WTC11 (cell line): Measurements from ENCODE around the gene PTPRS.

Experiments used
- CREB1 ChIP-seq: sonication (generic); formaldehyde crosslinking; IDR thresholded peaks from 2 replicates; pipeline ENCODE4 v1.8.0; 2023; ENCODE audit warnings: mild to moderate bottlenecking, missing genetic modification reagents
- ELF4 ChIP-seq: sonication (generic); formaldehyde crosslinking; IDR thresholded peaks from 2 replicates; pipeline ENCODE4 v1.8.1; 2022; ENCODE audit warnings: low read depth, mild to moderate bottlenecking, moderate library complexity, missing genetic modification reagents
- ESRRA ChIP-seq: sonication (generic); formaldehyde crosslinking; IDR thresholded peaks from 2 replicates; pipeline ENCODE4 v1.8.1; 2022; ENCODE audit warnings: mild to moderate bottlenecking, missing genetic modification reagents, borderline replicate concordance
- FOXK1 ChIP-seq: sonication (generic); formaldehyde crosslinking; IDR thresholded peaks from 2 replicates; pipeline ENCODE4 v1.8.0; 2022; ENCODE audit warnings: mild to moderate bottlenecking, moderate library complexity, missing genetic modification reagents
- GABPB1 ChIP-seq: sonication (generic); formaldehyde crosslinking; IDR thresholded peaks from 2 replicates; pipeline ENCODE4 v1.8.1; 2023; ENCODE audit warnings: mild to moderate bottlenecking, missing genetic modification reagents
- IRF2 ChIP-seq: sonication (generic); formaldehyde crosslinking; IDR thresholded peaks from 2 replicates; pipeline ENCODE4 v1.8.0; 2022; ENCODE audit warnings: low read depth, missing genetic modification reagents, borderline replicate concordance
- OVOL2 ChIP-seq: fragments of 250-450 bp; sonication (Bioruptor Pico); IDR thresholded peaks from 2 replicates; pipeline ENCODE4 v1.9.0; 2021; ENCODE audit warnings: mild to moderate bottlenecking, borderline replicate concordance
- SMAD4 ChIP-seq: sonication (generic); formaldehyde crosslinking; IDR thresholded peaks from 2 replicates; pipeline ENCODE4 v1.8.0; 2022; ENCODE audit warnings: mild to moderate bottlenecking, missing genetic modification reagents
- TF ChIP-seq, protein P1 (sequence below): fragments of 200-600 bp; IDR thresholded peaks from 2 replicates; pipeline ENCODE4 v1.8.0; 2022; ENCODE audit warnings: antibody characterized with exemption
- TF ChIP-seq, protein P2 (sequence below): sonication (generic); formaldehyde crosslinking; conservative IDR thresholded peaks from 2 replicates; pipeline ENCODE4 v1.8.1; 2022; ENCODE audit warnings: mild to moderate bottlenecking, missing genetic modification reagents
- TF ChIP-seq, protein P3 (sequence below): sonication (generic); formaldehyde crosslinking; IDR thresholded peaks from 2 replicates; pipeline ENCODE4 v1.8.1; 2023; ENCODE audit warnings: mild to moderate bottlenecking, missing genetic modification reagents, borderline replicate concordance
- TF ChIP-seq, protein P4 (sequence below): sonication (generic); formaldehyde crosslinking; IDR thresholded peaks from 2 replicates; pipeline ENCODE4 v1.8.1; 2023; ENCODE audit warnings: mild to moderate bottlenecking, moderate library complexity, missing genetic modification reagents
- TF ChIP-seq, protein P5 (sequence below): sonication (generic); formaldehyde crosslinking; IDR thresholded peaks from 2 replicates; pipeline ENCODE4 v1.8.0; 2022; ENCODE audit warnings: mild to moderate bottlenecking, missing genetic modification reagents

DNA sequence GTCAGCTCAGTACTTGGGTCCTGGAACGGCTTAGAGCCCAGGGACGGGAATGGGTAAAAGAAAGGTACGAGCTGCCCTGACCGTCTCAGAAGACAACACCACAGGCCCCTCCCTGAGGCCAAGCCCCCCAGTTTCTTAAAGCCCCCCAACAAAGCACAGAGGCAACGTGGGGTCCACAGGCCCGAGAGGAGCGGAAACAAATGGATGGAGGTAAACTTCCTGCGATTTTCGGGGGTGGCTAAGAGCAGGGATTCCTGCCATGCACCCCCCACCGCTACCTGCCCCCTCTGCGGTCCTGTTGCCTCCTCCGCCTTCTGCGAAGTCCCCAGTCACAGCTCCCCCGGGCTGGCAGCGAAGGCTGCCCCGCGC lies 48.2 kb downstream of the PTPRS start:
- TF ChIP-seq, protein P1, sequence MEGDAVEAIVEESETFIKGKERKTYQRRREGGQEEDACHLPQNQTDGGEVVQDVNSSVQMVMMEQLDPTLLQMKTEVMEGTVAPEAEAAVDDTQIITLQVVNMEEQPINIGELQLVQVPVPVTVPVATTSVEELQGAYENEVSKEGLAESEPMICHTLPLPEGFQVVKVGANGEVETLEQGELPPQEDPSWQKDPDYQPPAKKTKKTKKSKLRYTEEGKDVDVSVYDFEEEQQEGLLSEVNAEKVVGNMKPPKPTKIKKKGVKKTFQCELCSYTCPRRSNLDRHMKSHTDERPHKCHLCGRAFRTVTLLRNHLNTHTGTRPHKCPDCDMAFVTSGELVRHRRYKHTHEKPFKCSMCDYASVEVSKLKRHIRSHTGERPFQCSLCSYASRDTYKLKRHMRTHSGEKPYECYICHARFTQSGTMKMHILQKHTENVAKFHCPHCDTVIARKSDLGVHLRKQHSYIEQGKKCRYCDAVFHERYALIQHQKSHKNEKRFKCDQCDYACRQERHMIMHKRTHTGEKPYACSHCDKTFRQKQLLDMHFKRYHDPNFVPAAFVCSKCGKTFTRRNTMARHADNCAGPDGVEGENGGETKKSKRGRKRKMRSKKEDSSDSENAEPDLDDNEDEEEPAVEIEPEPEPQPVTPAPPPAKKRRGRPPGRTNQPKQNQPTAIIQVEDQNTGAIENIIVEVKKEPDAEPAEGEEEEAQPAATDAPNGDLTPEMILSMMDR = no peak
- no peak for TF ChIP-seq ESRRA
- no peak for TF ChIP-seq FOXK1 (CRISPR knock-in tag)
- no peak for TF ChIP-seq CREB1 (CRISPR knock-in tag)
- TF ChIP-seq IRF2 (CRISPR knock-in tag) = no peak
- TF ChIP-seq GABPB1 = no peak
- no peak for TF ChIP-seq ELF4 (CRISPR knock-in tag)
- TF ChIP-seq, protein P2, sequence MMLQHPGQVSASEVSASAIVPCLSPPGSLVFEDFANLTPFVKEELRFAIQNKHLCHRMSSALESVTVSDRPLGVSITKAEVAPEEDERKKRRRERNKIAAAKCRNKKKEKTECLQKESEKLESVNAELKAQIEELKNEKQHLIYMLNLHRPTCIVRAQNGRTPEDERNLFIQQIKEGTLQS (CRISPR knock-in tag) = no peak
- no peak for TF ChIP-seq SMAD4 (CRISPR knock-in tag)
- TF ChIP-seq, protein P3, sequence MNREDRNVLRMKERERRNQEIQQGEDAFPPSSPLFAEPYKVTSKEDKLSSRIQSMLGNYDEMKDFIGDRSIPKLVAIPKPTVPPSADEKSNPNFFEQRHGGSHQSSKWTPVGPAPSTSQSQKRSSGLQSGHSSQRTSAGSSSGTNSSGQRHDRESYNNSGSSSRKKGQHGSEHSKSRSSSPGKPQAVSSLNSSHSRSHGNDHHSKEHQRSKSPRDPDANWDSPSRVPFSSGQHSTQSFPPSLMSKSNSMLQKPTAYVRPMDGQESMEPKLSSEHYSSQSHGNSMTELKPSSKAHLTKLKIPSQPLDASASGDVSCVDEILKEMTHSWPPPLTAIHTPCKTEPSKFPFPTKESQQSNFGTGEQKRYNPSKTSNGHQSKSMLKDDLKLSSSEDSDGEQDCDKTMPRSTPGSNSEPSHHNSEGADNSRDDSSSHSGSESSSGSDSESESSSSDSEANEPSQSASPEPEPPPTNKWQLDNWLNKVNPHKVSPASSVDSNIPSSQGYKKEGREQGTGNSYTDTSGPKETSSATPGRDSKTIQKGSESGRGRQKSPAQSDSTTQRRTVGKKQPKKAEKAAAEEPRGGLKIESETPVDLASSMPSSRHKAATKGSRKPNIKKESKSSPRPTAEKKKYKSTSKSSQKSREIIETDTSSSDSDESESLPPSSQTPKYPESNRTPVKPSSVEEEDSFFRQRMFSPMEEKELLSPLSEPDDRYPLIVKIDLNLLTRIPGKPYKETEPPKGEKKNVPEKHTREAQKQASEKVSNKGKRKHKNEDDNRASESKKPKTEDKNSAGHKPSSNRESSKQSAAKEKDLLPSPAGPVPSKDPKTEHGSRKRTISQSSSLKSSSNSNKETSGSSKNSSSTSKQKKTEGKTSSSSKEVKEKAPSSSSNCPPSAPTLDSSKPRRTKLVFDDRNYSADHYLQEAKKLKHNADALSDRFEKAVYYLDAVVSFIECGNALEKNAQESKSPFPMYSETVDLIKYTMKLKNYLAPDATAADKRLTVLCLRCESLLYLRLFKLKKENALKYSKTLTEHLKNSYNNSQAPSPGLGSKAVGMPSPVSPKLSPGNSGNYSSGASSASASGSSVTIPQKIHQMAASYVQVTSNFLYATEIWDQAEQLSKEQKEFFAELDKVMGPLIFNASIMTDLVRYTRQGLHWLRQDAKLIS (CRISPR knock-in tag) = no peak
- TF ChIP-seq, protein P4, sequence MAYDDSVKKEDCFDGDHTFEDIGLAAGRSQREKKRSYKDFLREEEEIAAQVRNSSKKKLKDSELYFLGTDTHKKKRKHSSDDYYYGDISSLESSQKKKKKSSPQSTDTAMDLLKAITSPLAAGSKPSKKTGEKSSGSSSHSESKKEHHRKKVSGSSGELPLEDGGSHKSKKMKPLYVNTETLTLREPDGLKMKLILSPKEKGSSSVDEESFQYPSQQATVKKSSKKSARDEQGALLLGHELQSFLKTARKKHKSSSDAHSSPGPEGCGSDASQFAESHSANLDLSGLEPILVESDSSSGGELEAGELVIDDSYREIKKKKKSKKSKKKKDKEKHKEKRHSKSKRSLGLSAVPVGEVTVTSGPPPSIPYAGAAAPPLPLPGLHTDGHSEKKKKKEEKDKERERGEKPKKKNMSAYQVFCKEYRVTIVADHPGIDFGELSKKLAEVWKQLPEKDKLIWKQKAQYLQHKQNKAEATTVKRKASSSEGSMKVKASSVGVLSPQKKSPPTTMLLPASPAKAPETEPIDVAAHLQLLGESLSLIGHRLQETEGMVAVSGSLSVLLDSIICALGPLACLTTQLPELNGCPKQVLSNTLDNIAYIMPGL (CRISPR knock-in tag) = no peak
- no peak for TF ChIP-seq OVOL2 (CRISPR knock-in tag)
- TF ChIP-seq, protein P5, sequence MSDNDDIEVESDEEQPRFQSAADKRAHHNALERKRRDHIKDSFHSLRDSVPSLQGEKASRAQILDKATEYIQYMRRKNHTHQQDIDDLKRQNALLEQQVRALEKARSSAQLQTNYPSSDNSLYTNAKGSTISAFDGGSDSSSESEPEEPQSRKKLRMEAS (CRISPR knock-in tag) = no peak
